Large intestine (tissue), 3 donors: ENCODE measurements around the gene PIK3CB. TPM values are rescaled to one million over a fixed set of nuclear protein-coding genes. Genes with fewer than 3 reads are reported as not detected.
"Not testable (repeated sequence)": the region's sequence is repeated elsewhere in the genome, so short reads cannot be mapped to it uniquely, and the experiment has no call there.

Experiments
- DNase-seq, 2 donors: peaks; one replicate each; pipeline versions ENCODE4 v3.0.0 to v3.0.0-alpha.2; 2013
- H3K27ac ChIP-seq: one replicate; pipeline ENCODE4 v1.5.1; 2013; ENCODE audit warnings: low read length
- H3K27me3 ChIP-seq: 2 replicates; pipeline ENCODE4 v1.6.1; 2013; ENCODE audit warnings: low read length; ENCODE audit not compliant: control insufficient read depth, insufficient read depth
- H3K36me3 ChIP-seq: 2 replicates; pipeline ENCODE4 v1.6.1; 2013; ENCODE audit warnings: low read length; ENCODE audit not compliant: control insufficient read depth, insufficient read depth
- H3K4me1 ChIP-seq: one replicate; pipeline ENCODE4 v1.6.1; 2013; ENCODE audit warnings: low read length; ENCODE audit not compliant: control insufficient read depth, insufficient read depth
- H3K4me3 ChIP-seq: one replicate; pipeline ENCODE4 v1.5.1; 2013; ENCODE audit warnings: low read length
- H3K9me3 ChIP-seq: one replicate; pipeline ENCODE4 v1.6.1; 2013; ENCODE audit warnings: mild to moderate bottlenecking, low read depth, low read length, moderate library complexity; ENCODE audit not compliant: control insufficient read depth
- WGBS: methylation state at CpG from one replicate; pipeline ENCODE4 v1.1.5; 2013; ENCODE audit warnings: low lambda C conversion rate; ENCODE audit not compliant: insufficient coverage; 5-methylcytosine and 5-hydroxymethylcytosine counted together
- polyA plus RNA-seq: library from polyadenylated mRNA; unstranded; fragments of 120-200 nt; gene quantifications from one replicate; pipeline ENCODE4 v1.2.1, GENCODE V29; 2013

Gene PIK3CB
- polyA plus RNA-seq, 1 donor: 51.1 TPM

DNA sequence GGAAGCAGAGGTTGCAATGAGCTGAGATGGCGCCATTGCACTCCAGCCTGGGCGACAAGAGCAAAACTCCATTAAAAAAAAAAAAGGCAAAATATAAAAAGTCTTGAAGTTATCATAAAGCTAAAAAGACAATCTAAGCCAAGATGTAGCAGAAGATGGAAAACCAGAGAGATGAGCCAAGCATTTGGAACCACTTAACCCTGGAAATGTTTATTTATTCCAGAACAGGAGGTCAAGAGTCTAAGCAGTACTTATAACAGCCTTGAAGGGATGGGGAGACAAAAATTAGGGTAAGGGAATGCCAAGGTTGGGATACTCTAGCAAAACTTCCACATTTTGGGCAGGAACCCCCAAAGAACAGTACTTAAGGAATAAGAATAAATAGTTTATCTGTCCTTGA is 196.1 kb downstream of the PIK3CB start:
- no CpG with 5 or more reads among the region's 2 CpGs for WGBS
- no peaks in the 10 kb centered on the region for H3K9me3 ChIP-seq

DNA sequence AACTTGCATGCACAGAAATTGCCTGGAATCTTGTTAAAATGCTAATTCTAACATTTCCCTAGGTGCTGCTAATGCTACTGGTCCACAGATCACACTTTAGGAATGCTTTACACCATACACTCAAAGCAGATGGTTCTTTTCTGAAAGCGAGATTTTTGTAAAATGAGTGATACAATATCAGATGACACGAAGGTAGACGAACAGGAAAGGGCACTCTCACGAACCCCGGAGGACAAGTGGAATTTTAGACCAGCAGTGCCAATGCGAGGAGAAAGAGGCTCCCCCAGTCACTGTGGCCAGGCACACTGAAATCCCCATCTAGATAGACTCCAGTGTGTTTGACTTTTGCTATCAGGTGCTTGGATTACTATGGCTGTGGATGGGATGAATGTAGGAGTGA is 205.2 kb downstream of the PIK3CB start:
- no peaks in the 10 kb centered on the region for H3K9me3 ChIP-seq
- no peak overlapping the region for H3K4me3 ChIP-seq
- H3K27ac ChIP-seq: no peak overlapping the region
- H3K4me1 ChIP-seq: no peaks in the 10 kb centered on the region
- H3K27me3 ChIP-seq: no peaks in the 10 kb centered on the region
- no CpG with 5 or more reads among the region's 6 CpGs for WGBS
- peaks cover 7% of the 10 kb centered on the region for H3K36me3 ChIP-seq
- DNase-seq: no peak

More for the DNA sequence above, 196.1 kb downstream of the PIK3CB start:
- no peak for DNase-seq
- Histone ChIP-seq H3K27ac (no peak overlapping the region), H3K4me3 (no peak overlapping the region), H3K4me1 (no peaks in the 10 kb centered on the region), H3K27me3 (no peaks in the 10 kb centered on the region), H3K36me3 (peaks cover under 1% of the 10 kb centered on the region)

DNA sequence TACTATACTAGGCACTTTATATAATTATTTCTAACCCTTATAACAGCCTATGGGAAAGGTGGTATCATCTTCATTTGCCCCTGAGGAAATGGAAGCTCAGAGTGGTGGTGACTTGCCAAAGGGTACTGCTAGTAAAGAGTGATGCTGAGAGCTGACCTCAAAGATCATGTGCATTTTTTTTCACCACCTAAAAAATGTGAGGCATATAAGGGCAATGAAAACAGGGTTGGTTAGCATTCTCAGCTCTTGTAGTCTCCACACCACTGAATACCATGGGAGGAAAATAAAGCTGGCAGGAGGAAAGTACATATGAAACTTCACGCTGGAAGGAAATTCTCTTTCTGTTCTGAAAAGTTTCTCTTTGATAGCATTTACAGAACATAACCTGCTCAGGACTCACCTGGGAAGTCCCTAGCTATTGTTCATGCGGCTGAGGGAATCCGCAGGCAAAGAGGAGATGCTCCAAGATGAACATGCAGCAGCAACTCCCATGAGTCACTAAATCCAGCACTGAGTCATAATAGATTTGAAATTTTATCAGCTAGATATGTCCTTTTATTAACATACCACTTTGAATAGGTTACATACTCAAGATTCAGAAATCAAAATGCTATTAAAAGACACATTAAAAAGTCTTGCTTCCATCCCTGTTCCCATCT is 208.9 kb downstream of the PIK3CB start:
- no peak overlapping the region for H3K27ac ChIP-seq
- no CpG with 5 or more reads among the region's 3 CpGs for WGBS
- no peaks in the 10 kb centered on the region for H3K27me3 ChIP-seq
- no peaks in the 10 kb centered on the region for H3K4me1 ChIP-seq
- H3K9me3 ChIP-seq: no peaks in the 10 kb centered on the region
- H3K4me3 ChIP-seq: no peak overlapping the region
- H3K36me3 ChIP-seq: peaks cover 2% of the 10 kb centered on the region
- no peak for DNase-seq

DNA sequence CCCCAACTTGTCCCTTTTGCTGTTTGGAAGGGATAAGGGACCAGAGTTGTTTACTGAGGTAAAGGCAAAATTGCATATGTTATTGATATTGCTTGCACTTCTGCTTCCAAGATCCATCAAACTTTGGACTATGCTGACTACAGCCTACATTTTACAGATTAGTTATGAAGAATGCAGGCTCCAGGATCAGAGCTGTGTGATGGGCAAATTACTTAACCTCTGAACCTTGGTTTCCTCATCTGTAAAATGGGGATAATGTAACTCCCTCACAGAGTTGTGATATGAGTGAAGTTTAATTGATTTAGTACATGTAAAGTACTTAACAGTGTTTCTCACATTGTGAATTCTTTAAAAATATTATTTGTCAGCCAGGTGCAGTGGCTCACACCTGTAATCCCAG is 210.2 kb downstream of the PIK3CB start:
- H3K4me1 ChIP-seq: no peaks in the 10 kb centered on the region
- H3K36me3 ChIP-seq: no peaks in the 10 kb centered on the region
- H3K4me3 ChIP-seq: no peak overlapping the region
- no peaks in the 10 kb centered on the region for H3K27me3 ChIP-seq
- DNase-seq: no peak
- H3K27ac ChIP-seq: no peak overlapping the region
- H3K9me3 ChIP-seq: no peaks in the 10 kb centered on the region

DNA sequence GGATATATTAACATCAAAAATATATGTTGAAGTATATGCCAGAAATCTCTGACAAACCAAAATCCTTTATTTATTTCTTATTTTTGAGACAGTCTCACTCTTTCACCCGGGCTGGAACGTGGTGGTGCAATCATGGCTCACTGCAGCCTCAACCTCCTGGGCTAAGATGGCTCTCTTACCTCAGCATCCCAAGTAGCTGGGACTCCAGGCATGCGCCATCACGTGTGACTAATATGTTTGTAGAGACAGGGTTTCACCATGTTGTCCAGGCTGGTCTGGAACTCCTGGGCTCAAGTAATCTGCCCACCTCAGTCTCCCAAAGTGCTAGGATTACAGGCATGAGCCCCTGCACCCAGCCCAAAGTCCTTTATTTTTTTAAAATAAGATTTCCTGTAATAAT is 214.3 kb downstream of the PIK3CB start:
- Histone ChIP-seq H3K27me3 (no peaks in the 10 kb centered on the region), H3K9me3 (no peaks in the 10 kb centered on the region), H3K4me1 (no peaks in the 10 kb centered on the region), H3K4me3 (no peak overlapping the region), H3K36me3 (no peaks in the 10 kb centered on the region), H3K27ac (no peak overlapping the region)
- no CpG with 5 or more reads among the region's 4 CpGs for WGBS
- DNase-seq: no peak

DNA sequence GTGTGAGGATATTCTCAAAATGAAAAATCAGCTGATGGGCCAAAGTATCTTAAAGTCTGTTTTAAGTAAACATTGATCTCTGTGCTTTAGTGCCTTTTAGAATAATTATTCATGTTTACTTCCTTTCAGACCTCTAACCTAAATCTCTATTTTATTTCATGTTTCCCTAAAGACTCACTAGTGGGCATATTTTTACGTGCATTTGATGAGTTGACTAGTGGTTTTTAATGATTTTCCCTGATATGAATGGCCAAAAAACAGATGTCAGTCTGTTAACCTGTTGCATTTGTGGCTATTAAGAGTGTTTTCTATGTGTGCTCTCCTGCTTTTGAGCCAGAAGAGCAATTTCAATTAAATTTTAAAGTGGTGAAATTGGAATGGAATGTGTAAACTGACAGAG is 219.3 kb downstream of the PIK3CB start:
- Histone ChIP-seq H3K27ac (no peak overlapping the region), H3K9me3 (no peaks in the 10 kb centered on the region), H3K4me1 (no peaks in the 10 kb centered on the region), H3K36me3 (no peaks in the 10 kb centered on the region), H3K27me3 (no peaks in the 10 kb centered on the region), H3K4me3 (no peak overlapping the region)
- DNase-seq: no peak
- no CpG with 5 or more reads among the region's 1 CpG for WGBS

DNA sequence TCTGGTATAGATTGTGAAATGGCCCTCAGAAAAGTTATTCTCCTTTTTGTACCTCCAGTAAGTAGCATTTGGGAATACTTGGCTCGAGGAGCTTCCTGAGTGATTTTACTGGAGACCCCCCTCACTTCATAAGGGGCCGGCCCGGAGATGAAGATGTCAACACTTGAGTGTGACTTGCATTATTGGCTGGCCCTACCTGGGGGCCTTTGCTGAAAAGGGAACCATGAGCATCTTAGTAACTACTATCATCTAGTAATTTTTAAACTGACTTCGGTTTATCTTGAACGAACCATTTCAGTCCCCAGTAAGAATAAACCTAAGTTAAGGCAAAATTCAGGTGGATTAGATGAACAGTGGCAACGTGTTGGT is 224.8 kb downstream of the PIK3CB start:
- 60% methylated on average over 1 of the region's 6 CpGs for WGBS
- Histone ChIP-seq H3K9me3 (peaks cover 3% of the 10 kb centered on the region), H3K27ac (no peak overlapping the region), H3K4me1 (peaks cover 5% of the 10 kb centered on the region), H3K27me3 (no peaks in the 10 kb centered on the region), H3K36me3 (no peaks in the 10 kb centered on the region), H3K4me3 (no peak overlapping the region)
- DNase-seq: no peak

DNA sequence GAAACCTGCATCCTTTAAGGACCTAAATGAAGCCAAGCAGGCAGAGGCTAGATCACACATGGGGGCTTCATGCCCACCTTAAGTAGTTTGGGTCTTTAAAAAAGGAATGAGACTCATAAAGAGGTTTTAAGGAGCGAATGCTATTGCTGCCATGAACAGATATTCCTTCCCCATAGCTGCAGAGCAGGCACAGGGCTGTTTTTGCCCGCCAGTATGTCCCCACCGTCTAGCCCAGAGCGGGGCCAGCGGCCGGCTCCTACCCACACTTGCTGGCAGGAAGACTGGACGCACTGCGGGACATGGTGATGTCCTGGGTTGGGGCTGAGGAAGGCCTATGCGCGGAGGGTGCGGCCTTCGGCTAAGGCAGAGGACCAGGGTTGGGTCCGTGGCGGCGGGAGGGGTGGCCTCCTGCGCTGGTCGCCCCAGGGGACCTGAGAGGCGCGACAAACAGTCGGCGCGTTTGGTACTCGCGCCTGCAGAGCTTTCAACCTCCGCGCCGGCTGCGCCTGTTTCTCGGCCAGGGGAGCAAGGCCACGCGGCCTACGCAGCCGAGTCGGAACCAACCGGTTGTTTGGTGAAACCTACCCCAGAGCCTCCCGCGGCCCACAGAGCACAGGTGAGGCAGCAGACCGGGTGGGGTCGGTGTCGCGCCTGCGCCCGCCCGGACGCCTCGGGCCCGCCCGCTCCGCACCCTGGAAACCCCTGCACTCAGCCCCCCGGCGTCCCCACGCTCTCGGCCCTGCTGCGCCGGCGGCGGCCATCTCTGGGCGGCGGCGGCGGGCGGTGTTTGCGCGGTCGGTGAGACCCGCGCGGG is 226.2 kb downstream of the PIK3CB start, which contains the start of gene FAIM:
TSS of gene FAIM (plus strand) at position 450 of the 814 bp plus-strand sequence. CDS start 10,956 bp downstream, outside the sequence.
- no peaks in the 10 kb centered on the region for H3K36me3 ChIP-seq

DNA sequence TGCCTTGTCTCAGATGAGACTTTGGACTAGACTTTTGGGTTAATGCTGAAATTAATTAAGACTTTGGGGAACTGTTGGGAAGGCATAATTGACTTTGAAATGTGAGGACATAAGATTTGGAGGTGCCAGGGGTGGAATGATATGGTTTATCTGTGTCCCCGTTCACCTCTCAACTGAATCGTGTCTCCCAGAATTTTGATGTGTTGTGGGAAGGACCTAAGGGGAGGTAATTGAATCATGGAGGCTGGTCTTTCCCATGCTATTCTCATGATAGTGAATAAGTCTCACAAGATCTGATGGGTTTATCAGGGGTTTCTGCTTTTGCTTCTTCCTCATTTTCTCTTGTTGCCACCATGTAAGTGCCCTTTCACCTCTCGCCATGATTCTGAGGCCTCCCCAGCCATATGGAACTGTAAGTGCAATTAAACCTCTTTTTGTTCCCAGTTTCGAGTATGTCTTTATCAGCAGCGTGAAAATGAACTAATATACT is 230.6 kb downstream of the PIK3CB start:
- not testable (repeated sequence) for H3K27ac ChIP-seq, H3K4me1 ChIP-seq, H3K9me3 ChIP-seq, H3K4me3 ChIP-seq, DNase-seq, H3K27me3 ChIP-seq, H3K36me3 ChIP-seq
- 100% methylated on average over 4 of the region's 5 CpGs for WGBS

More for the DNA sequence above, 226.2 kb downstream of the PIK3CB start, which contains the start of gene FAIM:
- no CpG with 5 or more reads among the region's 68 CpGs for WGBS
- Histone ChIP-seq H3K27me3 (no peaks in the 10 kb centered on the region), H3K27ac (peak within 1 kb of the TSS; percentile 64), H3K4me3 (peak within 1 kb of the TSS; percentile 65), H3K4me1 (peaks cover 5% of the 10 kb centered on the region), H3K9me3 (peaks cover 3% of the 10 kb centered on the region)
- DNase-seq: peak; percentile 51 to 91
